Peyer's patch (tissue), 4 donors: ENCODE results near the gene RADIL. TPM values are rescaled to one million over a fixed set of nuclear protein-coding genes. Genes with fewer than 3 reads are reported as not detected.

Experiments used
- DNase-seq, 3 donors: peaks; one replicate each; pipeline ENCODE4 v3.0.0-alpha.2; 2017 to 2019
- H3K27ac ChIP-seq, 4 donors: fragments of 200-600 bp; sonication (generic); one replicate each; pipeline ENCODE4 v1.5.1; 2016 to 2019
- H3K27me3 ChIP-seq, 2 donors: fragments of 200-600 bp; sonication (generic); one replicate each; pipeline ENCODE4 v1.5.1; 2019
- H3K36me3 ChIP-seq, 3 donors: fragments of 200-600 bp; sonication (generic); one replicate each; pipeline ENCODE4 v1.5.1; 2016 to 2019
- H3K4me1 ChIP-seq, 4 donors: fragments of 200-600 bp; sonication (generic); one replicate each; pipeline ENCODE4 v1.5.1; 2016 to 2019
- H3K4me3 ChIP-seq, 4 donors: fragments of 200-600 bp; sonication (generic); 1 replicate in 3 of 4; 2 replicates in 1 of 4; pipeline ENCODE4 v1.5.1; 2016 to 2019; ENCODE audit warnings: mild to moderate bottlenecking in 1 of 4
- H3K9me3 ChIP-seq, 4 donors: fragments of 200-600 bp; sonication (generic); one replicate each; pipeline ENCODE4 v1.5.1; 2016 to 2019; ENCODE audit warnings: mild to moderate bottlenecking in 1 of 4
- POLR2A ChIP-seq, 2 donors: fragments of 450-650 bp; IDR thresholded peaks; one replicate each; pipeline ENCODE4 v1.5.1; 2017; ENCODE audit warnings: antibody characterized with exemption in 2 of 2, mild to moderate bottlenecking in 2 of 2, moderate library complexity in 2 of 2
- total RNA-seq, 4 donors: library from RNA; depleted of rRNA; stranded (reverse); fragments of >200 nt; gene quantifications; one replicate each; pipeline ENCODE4 v1.1.0, GENCODE V29; 2016
- TF ChIP-seq, protein P1 (sequence below), 6 experiments: fragments of 450-650 bp in 4 of 6; fragments of 200-600 bp in 2 of 6; sonication (generic) in 1 of 6; IDR thresholded peaks; one replicate each; pipeline ENCODE4 v1.5.1; 2017 to 2019; ENCODE audit warnings: antibody characterized with exemption in 6 of 6, mild to moderate bottlenecking in 3 of 6, moderate library complexity in 1 of 6

The RADIL gene
- total RNA-seq, 4 donors from 2014 or later = 1.1 to 16.5 (median 4.5) TPM

DNA sequence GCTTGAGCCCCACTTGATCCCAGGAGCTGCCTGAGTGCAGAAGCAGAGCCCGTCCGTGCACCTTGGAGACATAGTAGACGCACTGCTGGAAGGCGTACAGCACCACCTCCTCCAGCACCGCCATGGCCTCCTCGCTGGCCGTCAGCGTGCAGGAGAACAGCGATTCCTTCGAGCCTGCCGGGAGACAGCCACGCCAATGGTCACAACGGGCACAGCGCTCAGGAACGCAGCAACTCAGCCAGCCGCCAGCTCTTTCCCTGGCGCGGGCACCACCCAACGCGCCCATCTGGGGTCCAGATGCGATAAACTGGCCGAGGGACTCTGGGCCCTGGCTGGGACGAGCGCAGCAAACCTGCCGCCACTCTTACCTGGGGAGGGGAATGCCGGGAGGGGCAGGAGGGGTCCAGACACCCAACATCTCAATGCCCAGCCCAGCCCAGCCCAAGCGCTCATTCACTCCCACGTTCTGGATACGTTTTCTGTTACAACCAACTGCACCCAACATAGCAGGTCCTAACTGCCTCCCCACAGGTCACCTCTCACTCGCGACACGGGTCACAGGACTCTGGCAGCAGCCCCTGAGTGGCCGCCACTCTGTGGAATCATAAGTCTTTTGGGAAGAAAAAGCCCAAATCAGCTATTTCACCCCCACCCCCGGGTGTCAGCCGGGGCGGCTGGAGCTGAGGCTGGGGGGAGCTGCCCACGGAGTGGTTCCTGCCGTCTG lies 66.2 kb downstream of the RADIL start:
- no peaks in the 10 kb centered on the region for H3K27me3 ChIP-seq
- no peaks in the 10 kb centered on the region for H3K36me3 ChIP-seq
- no peak overlapping the region for H3K27ac ChIP-seq
- no peaks in the 10 kb centered on the region for H3K4me1 ChIP-seq
- H3K9me3 ChIP-seq = no peaks in the 10 kb centered on the region
- TF ChIP-seq POLR2A (IDR thresholded peaks at IDR 0.05) = no peak
- TF ChIP-seq, protein P1, sequence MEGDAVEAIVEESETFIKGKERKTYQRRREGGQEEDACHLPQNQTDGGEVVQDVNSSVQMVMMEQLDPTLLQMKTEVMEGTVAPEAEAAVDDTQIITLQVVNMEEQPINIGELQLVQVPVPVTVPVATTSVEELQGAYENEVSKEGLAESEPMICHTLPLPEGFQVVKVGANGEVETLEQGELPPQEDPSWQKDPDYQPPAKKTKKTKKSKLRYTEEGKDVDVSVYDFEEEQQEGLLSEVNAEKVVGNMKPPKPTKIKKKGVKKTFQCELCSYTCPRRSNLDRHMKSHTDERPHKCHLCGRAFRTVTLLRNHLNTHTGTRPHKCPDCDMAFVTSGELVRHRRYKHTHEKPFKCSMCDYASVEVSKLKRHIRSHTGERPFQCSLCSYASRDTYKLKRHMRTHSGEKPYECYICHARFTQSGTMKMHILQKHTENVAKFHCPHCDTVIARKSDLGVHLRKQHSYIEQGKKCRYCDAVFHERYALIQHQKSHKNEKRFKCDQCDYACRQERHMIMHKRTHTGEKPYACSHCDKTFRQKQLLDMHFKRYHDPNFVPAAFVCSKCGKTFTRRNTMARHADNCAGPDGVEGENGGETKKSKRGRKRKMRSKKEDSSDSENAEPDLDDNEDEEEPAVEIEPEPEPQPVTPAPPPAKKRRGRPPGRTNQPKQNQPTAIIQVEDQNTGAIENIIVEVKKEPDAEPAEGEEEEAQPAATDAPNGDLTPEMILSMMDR (IDR thresholded peaks at IDR 0.05) = no peak
- no peak overlapping the region for H3K4me3 ChIP-seq
- DNase-seq = no peak

- Histone ChIP-seq H3K4me3 (no peak overlapping the region), H3K9me3 (no peaks in the 10 kb centered on the region), H3K4me1 (no peaks in the 10 kb centered on the region), H3K27me3 (no peaks in the 10 kb centered on the region), H3K27ac (no peak overlapping the region), H3K36me3 (no peaks in the 10 kb centered on the region)
- TF ChIP-seq, protein P1 (IDR thresholded peaks at IDR 0.05) = no peak
- TF ChIP-seq POLR2A (IDR thresholded peaks at IDR 0.05) = no peak
- no peak for DNase-seq
Observed at GRCh38 chr7:4816419-4817080, 67.0 kb downstream of the RADIL start.

GRCh38 chr7:4815609-4816418 lies 67.7 kb downstream of the RADIL start:
- Histone ChIP-seq H3K27me3 (no peaks in the 10 kb centered on the region), H3K36me3 (no peaks in the 10 kb centered on the region), H3K4me1 (no peaks in the 10 kb centered on the region), H3K9me3 (no peaks in the 10 kb centered on the region), H3K27ac (no peak overlapping the region), H3K4me3 (no peak overlapping the region)
- TF ChIP-seq, protein P1 (IDR thresholded peaks at IDR 0.05) = no peak
- TF ChIP-seq POLR2A (IDR thresholded peaks at IDR 0.05) = no peak
- DNase-seq = no peak

- H3K4me1 ChIP-seq = no peaks in the 10 kb centered on the region
- no peak overlapping the region for H3K4me3 ChIP-seq
- no peak overlapping the region for H3K27ac ChIP-seq
- no peak for TF ChIP-seq POLR2A (IDR thresholded peaks at IDR 0.05)
- TF ChIP-seq, protein P1 (IDR thresholded peaks at IDR 0.05) = no peak
- no peaks in the 10 kb centered on the region for H3K27me3 ChIP-seq
- no peak for DNase-seq
- H3K36me3 ChIP-seq = no peaks in the 10 kb centered on the region
- no peaks in the 10 kb centered on the region for H3K9me3 ChIP-seq
Observed at GRCh38 chr7:4815121-4815520, 68.4 kb downstream of the RADIL start.

- Histone ChIP-seq H3K27ac (no peak overlapping the region), H3K27me3 (no peaks in the 10 kb centered on the region), H3K9me3 (no peaks in the 10 kb centered on the region), H3K4me1 (peaks cover 0 to 3% (median 0%) of the 10 kb centered on the region in 4 donors), H3K36me3 (no peaks in the 10 kb centered on the region), H3K4me3 (no peak overlapping the region)
- no peak for DNase-seq
- TF ChIP-seq, protein P1 (IDR thresholded peaks at IDR 0.05) = no peak
- no peak for TF ChIP-seq POLR2A (IDR thresholded peaks at IDR 0.05)
Observed at GRCh38 chr7:4814433-4814832, 69.1 kb downstream of the RADIL start.
